GM10266 (cell line): ENCODE data around the gene EBP.

Source experiments
- DNase-seq: peaks from one replicate; pipeline ENCODE4 v3.0.0; 2012; ENCODE audit errors: extremely low spot score
- TF ChIP-seq, protein P1 (sequence below): IDR thresholded peaks from 2 replicates; pipeline ENCODE4 v1.5.1; 2012; ENCODE audit warnings: mild to moderate bottlenecking, low read depth; ENCODE audit not compliant: control insufficient read depth, insufficient read depth; ENCODE audit errors: missing control alignments

EBP gene

DNA sequence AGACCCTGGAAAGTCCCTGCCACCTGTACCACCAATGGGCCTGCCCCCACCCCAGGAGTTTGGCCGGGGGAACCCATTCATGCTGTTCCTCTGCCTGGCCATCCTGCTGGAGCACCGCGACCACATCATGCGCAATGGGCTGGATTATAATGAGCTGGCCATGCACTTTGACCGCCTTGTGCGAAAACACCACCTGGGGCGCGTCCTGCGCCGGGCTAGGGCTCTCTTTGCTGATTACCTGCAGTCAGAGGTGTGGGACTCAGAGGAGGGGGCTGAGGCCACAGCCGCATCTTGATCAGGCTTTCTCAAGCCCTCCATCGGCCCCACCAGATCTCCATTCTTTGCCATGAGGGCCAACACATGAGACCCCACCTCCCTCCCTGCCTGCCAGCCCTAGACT, 39.1 kb downstream of the EBP start:
- DNase-seq, result no peak
- TF ChIP-seq, protein P1, sequence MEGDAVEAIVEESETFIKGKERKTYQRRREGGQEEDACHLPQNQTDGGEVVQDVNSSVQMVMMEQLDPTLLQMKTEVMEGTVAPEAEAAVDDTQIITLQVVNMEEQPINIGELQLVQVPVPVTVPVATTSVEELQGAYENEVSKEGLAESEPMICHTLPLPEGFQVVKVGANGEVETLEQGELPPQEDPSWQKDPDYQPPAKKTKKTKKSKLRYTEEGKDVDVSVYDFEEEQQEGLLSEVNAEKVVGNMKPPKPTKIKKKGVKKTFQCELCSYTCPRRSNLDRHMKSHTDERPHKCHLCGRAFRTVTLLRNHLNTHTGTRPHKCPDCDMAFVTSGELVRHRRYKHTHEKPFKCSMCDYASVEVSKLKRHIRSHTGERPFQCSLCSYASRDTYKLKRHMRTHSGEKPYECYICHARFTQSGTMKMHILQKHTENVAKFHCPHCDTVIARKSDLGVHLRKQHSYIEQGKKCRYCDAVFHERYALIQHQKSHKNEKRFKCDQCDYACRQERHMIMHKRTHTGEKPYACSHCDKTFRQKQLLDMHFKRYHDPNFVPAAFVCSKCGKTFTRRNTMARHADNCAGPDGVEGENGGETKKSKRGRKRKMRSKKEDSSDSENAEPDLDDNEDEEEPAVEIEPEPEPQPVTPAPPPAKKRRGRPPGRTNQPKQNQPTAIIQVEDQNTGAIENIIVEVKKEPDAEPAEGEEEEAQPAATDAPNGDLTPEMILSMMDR, result no peak

DNA sequence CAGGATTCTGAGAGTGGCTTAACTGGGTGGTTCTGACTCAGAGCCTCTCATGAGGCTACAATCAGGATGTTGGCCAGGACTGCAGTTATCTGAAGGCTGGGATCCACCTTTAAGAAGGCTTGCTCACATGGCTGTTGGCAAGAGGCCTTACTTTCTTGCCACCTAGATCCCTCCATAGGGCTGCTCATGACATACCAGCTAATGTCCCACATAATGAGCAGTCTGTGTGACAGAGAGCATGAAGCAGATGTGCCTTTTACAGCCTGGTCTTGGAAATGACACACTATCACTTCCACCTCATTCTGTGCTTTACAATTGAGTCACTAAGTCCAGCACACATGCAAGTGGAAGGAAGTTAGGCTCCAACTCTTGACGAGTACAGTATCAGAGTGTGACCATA, 48.4 kb downstream of the EBP start:
- TF ChIP-seq, protein P1, result no peak
- peak; percentile 7 for DNase-seq

DNA sequence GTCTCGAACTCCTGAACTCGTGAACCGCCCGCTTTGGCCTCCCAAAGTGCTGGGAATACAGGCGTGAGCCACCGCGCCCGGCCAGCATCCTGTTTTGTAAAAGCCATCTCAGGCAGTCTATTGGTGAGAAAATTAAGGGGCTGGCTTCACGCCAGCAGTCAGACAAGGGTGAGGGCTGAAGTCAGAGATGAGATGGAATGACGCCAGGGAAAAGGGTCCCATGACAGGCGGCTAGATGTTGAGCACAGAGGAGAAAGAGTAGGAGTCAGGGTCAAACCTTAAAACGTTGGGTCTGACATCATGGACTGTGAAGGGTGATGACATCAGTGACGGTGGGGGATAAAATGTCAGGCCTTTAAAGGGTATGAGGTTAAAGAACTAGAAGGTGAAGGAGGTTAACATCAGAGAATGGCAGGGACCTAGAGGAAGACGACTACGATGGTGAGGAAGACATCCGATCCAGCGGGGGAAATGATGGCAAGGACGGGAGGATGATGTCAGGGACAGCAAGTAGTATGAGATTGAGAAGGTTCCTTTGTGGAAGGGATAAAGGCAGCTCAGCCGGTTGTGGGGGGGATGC, 52.2 kb downstream of the EBP start:
- no peak for DNase-seq
- TF ChIP-seq, protein P1, result no peak

DNA sequence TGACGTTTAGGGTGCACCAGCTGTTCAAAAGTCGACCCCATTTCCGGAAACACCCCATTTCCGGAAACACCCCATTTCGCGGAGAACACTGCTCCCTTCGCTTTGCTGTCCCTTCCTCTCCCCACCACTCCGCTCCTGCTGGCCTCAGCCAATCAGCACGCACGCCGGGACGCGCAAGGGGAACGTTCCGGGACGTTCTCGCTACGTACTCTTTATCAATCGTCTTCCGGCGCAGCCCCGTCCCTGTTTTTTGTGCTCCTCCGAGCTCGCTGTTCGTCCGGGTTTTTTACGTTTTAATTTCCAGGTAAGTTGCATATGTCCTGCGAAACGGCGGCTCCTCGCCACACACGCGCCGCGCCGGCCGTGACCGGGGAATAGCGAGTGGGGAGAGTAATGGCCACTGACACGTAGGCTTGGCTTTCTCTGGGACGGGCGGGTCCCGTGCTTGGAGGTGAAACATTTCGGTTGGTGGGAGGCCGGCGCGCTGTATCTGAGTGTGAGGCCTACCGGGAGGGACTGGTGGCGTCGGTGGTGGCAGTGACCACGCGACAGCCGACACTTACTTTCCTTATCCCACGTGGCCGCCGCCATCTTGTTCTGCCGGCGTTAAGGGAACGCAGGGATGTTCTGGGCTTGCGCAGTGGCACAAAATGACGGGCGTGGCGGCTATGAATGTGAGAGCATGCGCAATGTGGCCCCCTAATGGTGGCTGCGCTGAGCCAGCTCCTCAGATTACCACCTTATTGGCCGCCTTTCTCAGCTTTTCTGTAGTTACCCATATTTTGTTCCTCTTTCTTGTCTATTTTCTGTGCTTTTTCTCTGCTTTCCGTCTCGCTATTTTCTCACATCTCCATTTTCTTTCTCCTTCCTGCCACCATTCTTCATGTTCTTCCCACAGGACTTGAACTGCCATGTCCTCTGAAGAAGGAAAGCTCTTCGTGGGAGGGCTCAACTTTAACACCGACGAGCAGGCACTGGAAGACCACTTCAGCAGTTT, 53.0 kb downstream of the EBP start, which contains the start of gene RBM3:
Gene RBM3 (plus strand): TSS at position 215 of the 997 bp plus-strand sequence. CDS start 697 bp downstream, at position 912.
- DNase-seq, result peak; percentile 71
- TF ChIP-seq, protein P1, result peak; percentile 24

DNA sequence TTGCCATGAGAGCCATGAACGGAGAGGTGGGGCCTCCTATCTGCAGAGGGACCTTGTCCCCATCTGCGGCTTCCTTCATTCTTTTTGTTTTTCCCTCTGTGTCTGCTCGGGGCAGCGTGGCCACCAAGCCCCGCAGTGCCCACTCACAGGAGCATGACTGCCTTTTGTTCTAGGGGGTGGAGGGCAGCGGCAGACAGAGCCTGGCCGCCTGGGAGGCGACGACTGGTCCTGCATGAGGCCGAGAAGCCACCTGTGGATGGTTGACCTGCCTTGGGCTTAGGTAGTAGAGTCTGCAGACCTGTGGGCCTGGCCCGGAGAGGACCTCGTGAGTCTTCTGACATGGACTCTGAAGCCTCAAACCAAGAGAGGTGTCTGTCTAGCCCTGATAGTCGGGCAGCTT, 54.0 kb downstream of the EBP start:
- no peak for DNase-seq
- TF ChIP-seq, protein P1, result no peak

DNA sequence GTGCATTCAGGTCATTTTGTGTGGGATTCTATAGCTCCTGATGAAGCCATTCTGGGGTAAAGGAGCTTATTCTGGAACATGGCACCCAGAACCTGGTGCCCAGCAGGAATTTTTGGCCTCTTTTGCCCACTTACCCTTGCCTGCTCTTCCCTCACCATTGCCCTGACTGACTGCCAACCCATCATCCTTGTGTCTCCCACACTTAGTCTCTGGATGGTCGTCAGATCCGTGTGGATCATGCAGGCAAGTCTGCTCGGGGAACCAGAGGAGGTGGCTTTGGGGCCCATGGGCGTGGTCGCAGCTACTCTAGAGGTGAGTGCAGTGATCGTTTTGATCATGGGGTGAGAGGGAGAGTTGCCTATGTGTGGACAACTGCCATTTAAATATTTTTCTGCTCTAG, 54.5 kb downstream of the EBP start:
- TF ChIP-seq, protein P1, result no peak
- DNase-seq, result no peak
